Fibroblast of lung (primary cell): Measurements from ENCODE around the gene TRIM8.

Experiments used
- EZH2 ChIP-seq: IDR thresholded peaks from 2 replicates; pipeline ENCODE4 v1.5.1; 2012; ENCODE audit warnings: low read length, control low read depth, mild to moderate bottlenecking; ENCODE audit errors: missing control alignments
- TF ChIP-seq, protein P1 (sequence below), 2 donors: IDR thresholded peaks in 1 of 2; conservative IDR thresholded peaks in 1 of 2; 1 replicate in 1 of 2; 2 replicates in 1 of 2; pipeline ENCODE4 v1.5.1; 2011 to 2012; ENCODE audit warnings: low read length in 2 of 2, control low read depth in 1 of 2, inconsistent platforms in 1 of 2, low read depth in 1 of 2, mild to moderate bottlenecking in 1 of 2

DNA sequence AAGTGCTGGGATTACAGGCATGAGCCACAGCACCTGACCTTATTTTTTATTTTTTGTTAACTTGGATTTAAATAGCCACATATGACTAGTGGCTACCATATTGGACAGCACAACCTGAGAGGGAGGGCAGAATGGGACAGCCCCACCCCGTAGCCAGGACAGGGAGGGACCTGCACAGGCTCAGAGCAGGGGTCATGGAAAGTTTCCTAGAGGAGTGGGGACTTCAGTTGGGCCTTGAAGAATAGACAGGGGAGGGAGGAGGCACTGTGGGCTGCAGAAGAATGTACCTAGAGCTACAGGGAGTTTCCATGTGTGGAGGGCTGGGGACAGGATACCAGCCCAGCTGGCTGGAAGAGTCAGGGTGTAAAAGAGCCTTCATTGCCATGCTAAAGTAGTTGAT, 8.8 kb downstream of the TRIM8 start:
- TF ChIP-seq, protein P1, sequence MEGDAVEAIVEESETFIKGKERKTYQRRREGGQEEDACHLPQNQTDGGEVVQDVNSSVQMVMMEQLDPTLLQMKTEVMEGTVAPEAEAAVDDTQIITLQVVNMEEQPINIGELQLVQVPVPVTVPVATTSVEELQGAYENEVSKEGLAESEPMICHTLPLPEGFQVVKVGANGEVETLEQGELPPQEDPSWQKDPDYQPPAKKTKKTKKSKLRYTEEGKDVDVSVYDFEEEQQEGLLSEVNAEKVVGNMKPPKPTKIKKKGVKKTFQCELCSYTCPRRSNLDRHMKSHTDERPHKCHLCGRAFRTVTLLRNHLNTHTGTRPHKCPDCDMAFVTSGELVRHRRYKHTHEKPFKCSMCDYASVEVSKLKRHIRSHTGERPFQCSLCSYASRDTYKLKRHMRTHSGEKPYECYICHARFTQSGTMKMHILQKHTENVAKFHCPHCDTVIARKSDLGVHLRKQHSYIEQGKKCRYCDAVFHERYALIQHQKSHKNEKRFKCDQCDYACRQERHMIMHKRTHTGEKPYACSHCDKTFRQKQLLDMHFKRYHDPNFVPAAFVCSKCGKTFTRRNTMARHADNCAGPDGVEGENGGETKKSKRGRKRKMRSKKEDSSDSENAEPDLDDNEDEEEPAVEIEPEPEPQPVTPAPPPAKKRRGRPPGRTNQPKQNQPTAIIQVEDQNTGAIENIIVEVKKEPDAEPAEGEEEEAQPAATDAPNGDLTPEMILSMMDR (conservative IDR thresholded peaks at IDR 0.05 in 1 of 2, IDR thresholded peaks at IDR 0.05 in 1 of 2; ENCODE audit: low read depth in 1 of 2, low read length in 2 of 2) = no peak
- TF ChIP-seq EZH2 = no peak
